PC-9 (cell line): ENCODE measurements around the gene SOX4. TPM values are rescaled to one million over a fixed set of nuclear protein-coding genes. Genes with fewer than 3 reads are reported as not detected.

Source experiments
- BruUV-seq: library from RNA; stranded (reverse); fragments of 400-500 nt; replicated peaks from 2 replicates; lab custom pipeline; 2021; lab: Mats Ljungman, UMichigan
- CTCF ChIA-PET: fragments of 300-600 bp; sonication (Branson Sonifier 250); formaldehyde crosslinking; loops from one replicate; lab custom pipeline; 2022; ENCODE audit warnings: antibody characterized with exemption; lab: Charles Lee
- POLR2A ChIA-PET: fragments of 300-600 bp; sonication (Branson Sonifier 250); formaldehyde crosslinking; loops from one replicate; lab custom pipeline; 2022; ENCODE audit warnings: antibody characterized with exemption; ENCODE audit not compliant: unreplicated experiment; lab: Charles Lee
- DNase-seq, 2 experiments: peaks; one replicate each; pipeline versions ENCODE4 v3.0.0 to v3.0.0-alpha.2; 2015 to 2022; ENCODE audit warnings: mixed read lengths in 1 of 2
- H2AFZ ChIP-seq: fragments of 200-600 bp; sonication (generic); 2 replicates; pipeline ENCODE4 v1.8.1; 2017; ENCODE audit warnings: antibody characterized with exemption
- H3F3A ChIP-seq: fragments of 200-600 bp; sonication (generic); 2 replicates; pipeline ENCODE4 v1.8.1; 2017; ENCODE audit warnings: antibody characterized with exemption, mild to moderate bottlenecking, low read depth; ENCODE audit not compliant: insufficient read depth
- H3K27ac ChIP-seq: fragments of 200-600 bp; sonication (generic); 2 replicates; pipeline ENCODE4 v1.6.1; 2016; ENCODE audit warnings: mixed run types
- H3K27me3 ChIP-seq: fragments of 200-600 bp; sonication (generic); 2 replicates; pipeline ENCODE4 v1.6.1; 2016; ENCODE audit warnings: low read depth, mixed run types; ENCODE audit not compliant: insufficient read depth
- H3K36me3 ChIP-seq: fragments of 200-600 bp; sonication (generic); 2 replicates; pipeline ENCODE4 v1.6.1; 2016; ENCODE audit warnings: low read depth, mixed run types
- H3K4me1 ChIP-seq: fragments of 200-600 bp; sonication (generic); replicated peaks from 2 replicates; pipeline ENCODE4 v1.6.1; 2016; ENCODE audit warnings: mixed run types; ENCODE audit not compliant: insufficient read depth
- H3K4me2 ChIP-seq: fragments of 200-600 bp; sonication (generic); 2 replicates; pipeline ENCODE4 v1.6.1; 2017; ENCODE audit warnings: mixed run types
- H3K4me3 ChIP-seq: fragments of 200-600 bp; sonication (generic); 2 replicates; pipeline ENCODE4 v1.6.1; 2016; ENCODE audit warnings: mixed run types
- H3K79me2 ChIP-seq: fragments of 200-600 bp; sonication (generic); 2 replicates; pipeline ENCODE4 v1.6.1; 2017; ENCODE audit warnings: low read depth, mixed run types
- H3K9me2 ChIP-seq: fragments of 200-600 bp; sonication (generic); 2 replicates; pipeline ENCODE4 v1.8.1; 2017; ENCODE audit warnings: mild to moderate bottlenecking; ENCODE audit not compliant: insufficient read depth
- H3K9me3 ChIP-seq: fragments of 200-600 bp; sonication (generic); 2 replicates; pipeline ENCODE4 v1.8.1; 2016; ENCODE audit warnings: low read depth; ENCODE audit not compliant: insufficient read depth
- H4K20me1 ChIP-seq: fragments of 200-600 bp; sonication (generic); 2 replicates; pipeline ENCODE4 v1.8.1; 2017; ENCODE audit not compliant: insufficient read depth
- EZH2 ChIP-seq: fragments of 200-600 bp; sonication (generic); IDR thresholded peaks from 2 replicates; pipeline ENCODE4 v1.8.0; 2017; ENCODE audit warnings: antibody characterized with exemption, low read depth
- intact Hi-C: fragments of 100-400 bp; cut with micrococcal nuclease; formaldehyde crosslinking; loops from one replicate; pipeline ENCODE4 v1.10.0; 2022; ENCODE audit not compliant: unreplicated experiment
- total RNA-seq: library from RNA; stranded (reverse); gene quantifications from 2 replicates; pipeline ENCODE4 v1.2.3, GENCODE V29; 2021
- TF ChIP-seq, protein P1 (sequence below): fragments of 200-600 bp; sonication (generic); conservative IDR thresholded peaks from 2 replicates; pipeline ENCODE4 v1.6.1; 2017; ENCODE audit warnings: mixed run types, antibody characterized with exemption, mild to moderate bottlenecking, moderate library complexity

SOX4 gene
- total RNA-seq, 1 experiment from 2014 or later: 32.8 TPM

DNA sequence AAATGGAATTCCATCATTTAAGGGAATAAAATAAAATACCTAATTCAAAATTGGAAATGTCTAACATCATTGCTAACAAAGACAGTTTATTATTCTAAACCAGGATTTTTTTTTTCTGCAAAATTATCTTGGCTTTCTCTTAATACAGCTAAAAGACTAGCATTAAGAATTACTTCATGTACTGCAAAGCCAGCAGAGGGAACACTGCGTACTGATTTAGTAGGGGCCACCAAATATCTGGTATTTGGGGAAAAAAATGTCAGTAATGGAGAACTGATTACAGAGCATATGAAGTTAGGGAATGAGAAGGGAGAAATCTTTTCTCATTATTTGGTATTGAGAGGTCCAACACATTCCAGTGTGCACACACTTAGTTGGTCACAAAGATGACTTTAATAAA, 3.2 kb upstream of the SOX4 start:
- no peaks in the 10 kb centered on the region for H3K27me3 ChIP-seq
- H3K9me2 ChIP-seq: no peaks in the 10 kb centered on the region
- no peak overlapping the region for H3K4me3 ChIP-seq
- H4K20me1 ChIP-seq: no peaks in the 10 kb centered on the region
- intact Hi-C loops: loop anchor here (5.0 to 10.0 kb wide), 5 partner anchors 212 to 1302 kb away; no protein-coding TSS in a partner anchor
- no peak overlapping the region for H2AFZ ChIP-seq
- BruUV-seq: no TSS peak
- no peaks in the 10 kb centered on the region for H3K9me3 ChIP-seq
- POLR2A ChIA-PET: no interaction called here
- no peak for TF ChIP-seq EZH2
- TF ChIP-seq, protein P1, sequence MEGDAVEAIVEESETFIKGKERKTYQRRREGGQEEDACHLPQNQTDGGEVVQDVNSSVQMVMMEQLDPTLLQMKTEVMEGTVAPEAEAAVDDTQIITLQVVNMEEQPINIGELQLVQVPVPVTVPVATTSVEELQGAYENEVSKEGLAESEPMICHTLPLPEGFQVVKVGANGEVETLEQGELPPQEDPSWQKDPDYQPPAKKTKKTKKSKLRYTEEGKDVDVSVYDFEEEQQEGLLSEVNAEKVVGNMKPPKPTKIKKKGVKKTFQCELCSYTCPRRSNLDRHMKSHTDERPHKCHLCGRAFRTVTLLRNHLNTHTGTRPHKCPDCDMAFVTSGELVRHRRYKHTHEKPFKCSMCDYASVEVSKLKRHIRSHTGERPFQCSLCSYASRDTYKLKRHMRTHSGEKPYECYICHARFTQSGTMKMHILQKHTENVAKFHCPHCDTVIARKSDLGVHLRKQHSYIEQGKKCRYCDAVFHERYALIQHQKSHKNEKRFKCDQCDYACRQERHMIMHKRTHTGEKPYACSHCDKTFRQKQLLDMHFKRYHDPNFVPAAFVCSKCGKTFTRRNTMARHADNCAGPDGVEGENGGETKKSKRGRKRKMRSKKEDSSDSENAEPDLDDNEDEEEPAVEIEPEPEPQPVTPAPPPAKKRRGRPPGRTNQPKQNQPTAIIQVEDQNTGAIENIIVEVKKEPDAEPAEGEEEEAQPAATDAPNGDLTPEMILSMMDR: no peak
- no peak overlapping the region for H3K27ac ChIP-seq
- peaks cover 19% of the 10 kb centered on the region for H3F3A ChIP-seq
- H3K36me3 ChIP-seq: no peaks in the 10 kb centered on the region
- H3K4me2 ChIP-seq: no peak overlapping the region
- DNase-seq: no peak
- CTCF ChIA-PET: no interaction called here
- peaks cover 13% of the 10 kb centered on the region for H3K4me1 ChIP-seq
- peaks cover 5% of the 10 kb centered on the region for H3K79me2 ChIP-seq

DNA sequence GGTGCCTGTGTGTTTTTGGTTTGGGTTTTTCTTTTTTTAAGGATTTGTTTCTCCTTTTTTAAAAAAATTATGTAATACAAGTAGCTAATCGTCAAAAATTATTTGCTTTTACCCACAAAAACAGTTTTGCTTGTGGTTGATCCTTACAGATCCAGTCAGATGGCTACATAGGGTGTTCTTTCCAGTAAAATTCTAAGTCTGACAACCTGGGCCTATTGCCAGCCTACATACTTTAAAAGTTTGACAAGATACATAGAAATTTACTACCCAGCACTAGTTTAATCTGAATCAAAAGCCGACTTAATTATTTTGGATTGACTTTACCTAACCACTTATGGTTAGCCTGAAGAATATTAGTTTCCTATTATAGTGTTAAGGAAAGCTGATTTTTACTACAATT, 2.1 kb upstream of the SOX4 start:
- H3K4me2 ChIP-seq: no peak overlapping the region
- H2AFZ ChIP-seq: no peak overlapping the region
- BruUV-seq: no TSS peak
- intact Hi-C loops: loop anchor here (5.0 to 10.0 kb wide), 5 partner anchors 211 to 1301 kb away; no protein-coding TSS in a partner anchor
- CTCF ChIA-PET: no interaction called here
- H3K79me2 ChIP-seq: peaks cover 16% of the 10 kb centered on the region
- no peaks in the 10 kb centered on the region for H3K36me3 ChIP-seq
- H3K4me1 ChIP-seq: peaks cover 13% of the 10 kb centered on the region
- H3K27ac ChIP-seq: no peak overlapping the region
- TF ChIP-seq EZH2: no peak
- TF ChIP-seq, protein P1: no peak
- peaks cover 19% of the 10 kb centered on the region for H3F3A ChIP-seq
- H3K9me2 ChIP-seq: no peaks in the 10 kb centered on the region
- H3K27me3 ChIP-seq: no peaks in the 10 kb centered on the region
- H4K20me1 ChIP-seq: no peaks in the 10 kb centered on the region
- H3K9me3 ChIP-seq: no peaks in the 10 kb centered on the region
- DNase-seq: no peak
- no peak overlapping the region for H3K4me3 ChIP-seq
- POLR2A ChIA-PET: no interaction called here

DNA sequence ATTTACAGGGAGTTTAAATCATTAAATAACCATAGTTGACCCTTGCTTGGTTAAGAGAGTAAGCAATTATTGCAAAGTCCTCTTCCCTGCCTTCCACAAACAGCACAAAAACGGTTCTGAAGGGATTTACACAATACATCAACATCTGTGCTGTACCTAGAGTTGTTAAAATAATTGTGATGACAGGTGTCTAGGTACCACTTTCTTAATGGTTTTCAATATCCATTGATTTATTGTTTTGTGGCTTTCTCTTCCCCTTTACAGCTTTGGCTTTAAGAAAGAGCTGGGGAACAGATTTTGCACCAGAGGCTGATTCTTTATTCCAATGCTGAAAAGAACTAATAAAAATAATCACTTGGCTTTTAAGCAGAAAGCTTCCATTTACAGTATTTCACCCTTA, 598 bp upstream of the SOX4 start:
- DNase-seq: no peak
- Histone ChIP-seq H3K4me3 (peak overlapping the region; percentile 98; the same call in 1 of the 2 replicates), H3K4me2 (peak overlapping the region; percentile 84), H3K36me3 (peaks cover 3% of the 10 kb centered on the region; the same call in 1 of the 2 replicates), H3K79me2 (peaks cover 31% of the 10 kb centered on the region), H3K27ac (no peak overlapping the region), H4K20me1 (no peaks in the 10 kb centered on the region), H3K9me3 (no peaks in the 10 kb centered on the region), H3K4me1 (peaks cover 11% of the 10 kb centered on the region), H3K27me3 (no peaks in the 10 kb centered on the region), H2AFZ (no peak overlapping the region), H3K9me2 (no peaks in the 10 kb centered on the region), H3F3A (peaks cover 29% of the 10 kb centered on the region)
- no TSS peak for BruUV-seq
- TF ChIP-seq, protein P1: no peak
- no peak for TF ChIP-seq EZH2
- ChIA-PET POLR2A (interaction anchor here (0.5 to 0.9 kb wide), 13 partner anchors 8 to 1295 kb away, joined by 3 to 8 read pairs (median 5); no protein-coding TSS in a partner anchor), CTCF (interaction anchor here (0.6 kb wide), 2 partner anchors 179 to 322 kb away, joined by 3 read pairs; no protein-coding TSS in a partner anchor)
- intact Hi-C loops: loop anchor here (1.0 to 10.0 kb wide), 6 partner anchors 209 to 1299 kb away; no protein-coding TSS in a partner anchor
